Mesenteric fat pad (tissue), 1 donor: ENCODE data around the gene TNIK. TPM values are rescaled to one million over a fixed set of nuclear protein-coding genes. Genes with fewer than 3 reads are reported as not detected.
"Not testable (repeated sequence)": the region's sequence is repeated elsewhere in the genome, so short reads cannot be mapped to it uniquely, and the experiment has no call there.

Experiments used
- DNase-seq: peaks from one replicate; pipeline ENCODE4 v3.0.0-alpha.2; 2020; ENCODE audit warnings: low spot score
- total RNA-seq: library from RNA; stranded (reverse); fragmentation: NEBNext Ultra II Directional; extraction: Animal tissue kit (Norgen Biotek cat#: 25700); gene quantifications from one replicate; pipeline ENCODE4 v1.2.1, GENCODE V29; 2021
- donor health status: DM: yes; HTN: yes; CAD: no.

TNIK gene
- total RNA-seq, 1 donor from 2014 or later: 3.7 TPM

- DNase-seq: no peak
Measured at GRCh38 chr3:171470714-171471227, 10.6 kb upstream of the TNIK start.

- no peak for DNase-seq
Measured at GRCh38 chr3:171469376-171469775, 9.2 kb upstream of the TNIK start.

- DNase-seq: no peak
Measured at GRCh38 chr3:171468296-171468906, 8.2 kb upstream of the TNIK start.

- DNase-seq: no peak
Measured at GRCh38 chr3:171465763-171466162, 5.6 kb upstream of the TNIK start.

- no peak for DNase-seq
Measured at GRCh38 chr3:171464462-171464861, 4.3 kb upstream of the TNIK start.

- DNase-seq: no peak
Measured at GRCh38 chr3:171462224-171462623, 2.0 kb upstream of the TNIK start.

- no peak for DNase-seq
Measured at GRCh38 chr3:171461525-171461917, 1.3 kb upstream of the TNIK start.

- DNase-seq: no peak
Measured at GRCh38 chr3:171460725-171461524, 720 bp upstream of the TNIK start.

GRCh38 chr3:171459137-171459941 lies 866 bp downstream of the TNIK start:
- DNase-seq: no peak

- DNase-seq: no peak
Measured at GRCh38 chr3:171458864-171459136, 1.4 kb downstream of the TNIK start.

- DNase-seq: no peak
Measured at GRCh38 chr3:171458071-171458863, 1.9 kb downstream of the TNIK start.

- no peak for DNase-seq
Measured at GRCh38 chr3:171457607-171458061, 2.6 kb downstream of the TNIK start.

- DNase-seq: no peak
Measured at GRCh38 chr3:171456765-171457606, 3.2 kb downstream of the TNIK start.

- DNase-seq: no peak
Measured at GRCh38 chr3:171455603-171456550, 4.3 kb downstream of the TNIK start.

- no peak for DNase-seq
Measured at GRCh38 chr3:171454041-171454440, 6.2 kb downstream of the TNIK start.

- DNase-seq: no peak
Measured at GRCh38 chr3:171453180-171453886, 6.9 kb downstream of the TNIK start.

GRCh38 chr3:171452328-171452727 lies 7.9 kb downstream of the TNIK start:
- no peak for DNase-seq

GRCh38 chr3:171451915-171452314 lies 8.3 kb downstream of the TNIK start:
- DNase-seq: no peak

- not testable (repeated sequence) for DNase-seq
Measured at GRCh38 chr3:171447579-171447891, 12.7 kb downstream of the TNIK start.
